Natural killer cell (primary cell): ENCODE data around the gene KDM6A. TPM values are rescaled to one million over a fixed set of nuclear protein-coding genes. Genes with fewer than 3 reads are reported as not detected.
"Not testable (repeated sequence)": the region's sequence is repeated elsewhere in the genome, so short reads cannot be mapped to it uniquely, and the experiment has no call there.

Source experiments
- ATAC-seq, 3 donors: fragments of 150-1000 bp in 2 of 3; fragments of 200-7000 bp in 1 of 3; cut with Tn5 transposase; 1 replicate in 1 of 3; 2 replicates in 2 of 3; pipeline ENCODE4 v1.10.0; 2021; ENCODE audit warnings: mild to moderate bottlenecking in 2 of 3, moderate library complexity in 2 of 3
- DNase-seq, 2 donors: peaks; one replicate each; pipeline versions ENCODE4 v3.0.0 to v3.0.0-alpha.2; 2013 to 2021; ENCODE audit warnings: mixed read lengths in 1 of 2
- H3K27ac ChIP-seq: one replicate; pipeline ENCODE4 v1.5.1; 2013; ENCODE audit warnings: mild to moderate bottlenecking, low read length
- H3K27me3 ChIP-seq: one replicate; pipeline ENCODE4 v1.6.1; 2013; ENCODE audit warnings: low read length; ENCODE audit not compliant: control insufficient read depth, insufficient read depth
- H3K36me3 ChIP-seq: one replicate; pipeline ENCODE4 v1.6.1; 2013; ENCODE audit warnings: low read length; ENCODE audit not compliant: control insufficient read depth, insufficient read depth
- H3K4me1 ChIP-seq: one replicate; pipeline ENCODE4 v1.6.1; 2013; ENCODE audit warnings: low read length; ENCODE audit not compliant: control insufficient read depth, insufficient read depth
- H3K4me3 ChIP-seq: one replicate; pipeline ENCODE4 v1.5.1; 2013; ENCODE audit warnings: low read length
- H3K9me3 ChIP-seq: one replicate; pipeline ENCODE4 v1.6.1; 2013; ENCODE audit warnings: low read length; ENCODE audit not compliant: control insufficient read depth, insufficient read depth
- H3K27ac Mint-ChIP-seq, 2 donors: one replicate each; pipeline ENCODE4 v1.8.0; 2022; ENCODE audit warnings: mild to moderate bottlenecking in 2 of 2, mixed read lengths in 2 of 2, moderate library complexity in 1 of 2
- H3K27me3 Mint-ChIP-seq, 2 donors: one replicate each; pipeline ENCODE4 v1.8.0; 2022; ENCODE audit warnings: low read depth in 2 of 2, mixed read lengths in 2 of 2
- H3K36me3 Mint-ChIP-seq: one replicate; pipeline ENCODE4 v1.8.0; 2022; ENCODE audit warnings: mixed read lengths
- H3K4me1 Mint-ChIP-seq, 2 donors: one replicate each; pipeline ENCODE4 v1.8.0; 2022; ENCODE audit warnings: mixed read lengths in 2 of 2
- H3K4me3 Mint-ChIP-seq: one replicate; pipeline ENCODE4 v1.8.0; 2022; ENCODE audit warnings: mild to moderate bottlenecking, moderate library complexity, mixed read lengths
- H3K9me3 Mint-ChIP-seq, 2 donors: one replicate each; pipeline ENCODE4 v1.8.0; 2022; ENCODE audit warnings: mixed read lengths in 2 of 2
- WGBS: methylation state at CpG from one replicate; pipeline ENCODE4 v1.1.7; 2013; ENCODE audit warnings: missing lambda C conversion rate; ENCODE audit not compliant: insufficient coverage; 5-methylcytosine and 5-hydroxymethylcytosine counted together
- intact Hi-C: fragments of 100-400 bp; cut with micrococcal nuclease; formaldehyde crosslinking; loops from one replicate; pipeline ENCODE4 v1.14.2; 2022
- total RNA-seq, 4 donors: library from RNA; stranded (reverse); fragments of 120-200 nt in 1 of 4; gene quantifications; one replicate each; pipeline versions ENCODE4 v1.2.3 to v1.2.4, GENCODE V29; 2013 to 2022
- TF ChIP-seq, protein P1 (sequence below): fragments of 200-600 bp; IDR thresholded peaks from one replicate; pipeline ENCODE4 v1.8.0; 2022; ENCODE audit warnings: antibody characterized with exemption

KDM6A gene
- total RNA-seq, 3 donors from 2014 or later (not counting 1 experiment from before 2014, with no cell fraction given), result 60.8 to 121 (median 73.1) TPM

GRCh38 chrX:44947995-44948394 is 75.0 kb downstream of the KDM6A start:
- peaks cover 6% of the 10 kb centered on the region for H3K4me1 ChIP-seq
- no peaks in the 10 kb centered on the region for H3K36me3 Mint-ChIP-seq
- no peak overlapping the region for H3K27ac ChIP-seq
- intact Hi-C loops, result no loop called here
- H3K36me3 ChIP-seq, result no peaks in the 10 kb centered on the region
- H3K27me3 ChIP-seq, result no peaks in the 10 kb centered on the region
- H3K9me3 Mint-ChIP-seq, result no peaks in the 10 kb centered on the region
- no peaks in the 10 kb centered on the region for H3K9me3 ChIP-seq
- ATAC-seq (no peak), DNase-seq (no peak)
- peaks cover 29 to 67% of the 10 kb centered on the region in 2 donors for H3K4me1 Mint-ChIP-seq
- no peak overlapping the region for H3K4me3 ChIP-seq
- WGBS, result 100% methylated on average over 2 of the region's 4 CpGs
- no peak overlapping the region for H3K4me3 Mint-ChIP-seq
- H3K27ac Mint-ChIP-seq, result peak overlapping the region in 1 of 2 donors; percentile 45
- TF ChIP-seq, protein P1, sequence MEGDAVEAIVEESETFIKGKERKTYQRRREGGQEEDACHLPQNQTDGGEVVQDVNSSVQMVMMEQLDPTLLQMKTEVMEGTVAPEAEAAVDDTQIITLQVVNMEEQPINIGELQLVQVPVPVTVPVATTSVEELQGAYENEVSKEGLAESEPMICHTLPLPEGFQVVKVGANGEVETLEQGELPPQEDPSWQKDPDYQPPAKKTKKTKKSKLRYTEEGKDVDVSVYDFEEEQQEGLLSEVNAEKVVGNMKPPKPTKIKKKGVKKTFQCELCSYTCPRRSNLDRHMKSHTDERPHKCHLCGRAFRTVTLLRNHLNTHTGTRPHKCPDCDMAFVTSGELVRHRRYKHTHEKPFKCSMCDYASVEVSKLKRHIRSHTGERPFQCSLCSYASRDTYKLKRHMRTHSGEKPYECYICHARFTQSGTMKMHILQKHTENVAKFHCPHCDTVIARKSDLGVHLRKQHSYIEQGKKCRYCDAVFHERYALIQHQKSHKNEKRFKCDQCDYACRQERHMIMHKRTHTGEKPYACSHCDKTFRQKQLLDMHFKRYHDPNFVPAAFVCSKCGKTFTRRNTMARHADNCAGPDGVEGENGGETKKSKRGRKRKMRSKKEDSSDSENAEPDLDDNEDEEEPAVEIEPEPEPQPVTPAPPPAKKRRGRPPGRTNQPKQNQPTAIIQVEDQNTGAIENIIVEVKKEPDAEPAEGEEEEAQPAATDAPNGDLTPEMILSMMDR, result no peak
- H3K27me3 Mint-ChIP-seq, result no peaks in the 10 kb centered on the region

DNA sequence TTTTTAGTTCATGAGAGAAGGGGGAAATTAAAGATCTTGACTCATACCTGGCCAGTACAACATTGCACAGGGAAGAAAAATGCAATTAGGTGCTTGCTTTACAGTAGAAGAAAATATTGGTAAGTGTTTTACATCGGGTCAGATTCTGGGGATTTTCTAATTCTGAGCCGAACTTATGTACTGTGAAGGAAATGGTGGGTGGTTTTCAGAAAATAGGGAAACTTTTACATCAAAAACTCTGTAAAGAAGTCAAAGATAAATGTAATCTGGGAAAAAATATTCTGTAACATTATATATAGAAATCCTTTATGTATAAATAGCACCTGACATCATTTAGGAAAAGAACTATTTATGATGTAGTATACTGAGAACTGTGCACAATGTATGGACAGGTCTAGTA is 75.4 kb downstream of the KDM6A start:
- H3K27ac Mint-ChIP-seq, result peak overlapping the region in 1 of 2 donors; percentile 45
- peaks cover 29 to 66% of the 10 kb centered on the region in 2 donors for H3K4me1 Mint-ChIP-seq
- H3K9me3 Mint-ChIP-seq, result no peaks in the 10 kb centered on the region
- TF ChIP-seq, protein P1, result no peak
- Histone ChIP-seq H3K27ac (no peak overlapping the region), H3K4me3 (no peak overlapping the region), H3K9me3 (no peaks in the 10 kb centered on the region), H3K4me1 (peaks cover 7% of the 10 kb centered on the region), H3K36me3 (no peaks in the 10 kb centered on the region), H3K27me3 (no peaks in the 10 kb centered on the region)
- no peaks in the 10 kb centered on the region for H3K36me3 Mint-ChIP-seq
- H3K27me3 Mint-ChIP-seq, result no peaks in the 10 kb centered on the region
- no peak overlapping the region for H3K4me3 Mint-ChIP-seq
- no peak for ATAC-seq
- intact Hi-C loops, result no loop called here
- DNase-seq, result no peak
- WGBS, result 38% methylated on average over 2 of the region's 2 CpGs

- WGBS, result 88% methylated on average over 7 of the region's 8 CpGs
- Histone ChIP-seq H3K27ac (no peak overlapping the region), H3K36me3 (no peaks in the 10 kb centered on the region), H3K27me3 (no peaks in the 10 kb centered on the region), H3K4me3 (no peak overlapping the region), H3K4me1 (peaks cover 7% of the 10 kb centered on the region), H3K9me3 (no peaks in the 10 kb centered on the region)
- Mint-ChIP-seq H3K27ac (no peak overlapping the region), H3K4me3 (no peak overlapping the region), H3K4me1 (peaks cover 29 to 63% of the 10 kb centered on the region in 2 donors), H3K9me3 (no peaks in the 10 kb centered on the region), H3K36me3 (no peaks in the 10 kb centered on the region), H3K27me3 (no peaks in the 10 kb centered on the region)
- DNase-seq, result no peak
- TF ChIP-seq, protein P1, result no peak
- intact Hi-C loops, result no loop called here
- ATAC-seq, result no peak
Measured at GRCh38 chrX:44949125-44949524, 76.1 kb downstream of the KDM6A start.

GRCh38 chrX:44950471-44951366 is 77.7 kb downstream of the KDM6A start:
- H3K4me1 ChIP-seq, intact Hi-C loops, H3K4me3 ChIP-seq, DNase-seq, H3K27ac ChIP-seq, ATAC-seq, H3K27me3 ChIP-seq, H3K36me3 Mint-ChIP-seq, H3K27me3 Mint-ChIP-seq, H3K36me3 ChIP-seq, H3K9me3 ChIP-seq, H3K4me3 Mint-ChIP-seq, H3K9me3 Mint-ChIP-seq: not testable (repeated sequence)
- H3K4me1 Mint-ChIP-seq, result peaks cover 42 to 70% of the 10 kb centered on the region in 2 donors
- peak overlapping the region in 1 of 2 donors; percentile 49 for H3K27ac Mint-ChIP-seq
- 76% methylated on average over 6 of the region's 9 CpGs for WGBS
